ENCODE results near the gene GOLGA5. TPM values are rescaled to one million over a fixed set of nuclear protein-coding genes. Genes with fewer than 3 reads are reported as not detected.
A peak's percentile ranks its signal among the peaks of the same experiment; 100 is the strongest.

GOLGA5 gene
- total and polyA plus RNA-seq, 2 of the 13 experiments (the other 11 are each of a cell fraction or from before 2014, with no cell fraction given), result 31.0 to 40.0 TPM

GRCh38 chr14:92793709-92794546, at the start of gene GOLGA5 (continued):
- TF ChIP-seq, protein P1, sequence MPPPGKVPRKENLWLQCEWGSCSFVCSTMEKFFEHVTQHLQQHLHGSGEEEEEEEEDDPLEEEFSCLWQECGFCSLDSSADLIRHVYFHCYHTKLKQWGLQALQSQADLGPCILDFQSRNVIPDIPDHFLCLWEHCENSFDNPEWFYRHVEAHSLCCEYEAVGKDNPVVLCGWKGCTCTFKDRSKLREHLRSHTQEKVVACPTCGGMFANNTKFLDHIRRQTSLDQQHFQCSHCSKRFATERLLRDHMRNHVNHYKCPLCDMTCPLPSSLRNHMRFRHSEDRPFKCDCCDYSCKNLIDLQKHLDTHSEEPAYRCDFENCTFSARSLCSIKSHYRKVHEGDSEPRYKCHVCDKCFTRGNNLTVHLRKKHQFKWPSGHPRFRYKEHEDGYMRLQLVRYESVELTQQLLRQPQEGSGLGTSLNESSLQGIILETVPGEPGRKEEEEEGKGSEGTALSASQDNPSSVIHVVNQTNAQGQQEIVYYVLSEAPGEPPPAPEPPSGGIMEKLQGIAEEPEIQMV (CRISPR knock-in tag; IDR thresholded peaks at IDR 0.05; ENCODE audit: low read depth), result no peak
- TF ChIP-seq ZMYM2 (CRISPR knock-in tag; IDR thresholded peaks at IDR 0.05) (no peak), PHF5A (CRISPR knock-in tag; IDR thresholded peaks at IDR 0.05; ENCODE audit: low read depth, unreplicated experiment) (no peak), POLR2AphosphoS5 (IDR thresholded peaks at IDR 0.05; ENCODE audit: low read depth, low read length) (peak; percentile 74), RBM39 (IDR thresholded peaks at IDR 0.05; ENCODE audit: low read depth, low read length, poor library complexity, severe bottlenecking) (peak; percentile 91), ZNF33A (CRISPR knock-in tag; IDR thresholded peaks at IDR 0.05; ENCODE audit: borderline replicate concordance) (no peak), NPAS2 (CRISPR knock-in tag; IDR thresholded peaks at IDR 0.05; ENCODE audit: borderline replicate concordance) (no peak), JARID2 (CRISPR knock-in tag; IDR thresholded peaks at IDR 0.05; ENCODE audit: insufficient replicate concordance) (peak; percentile 93), WIZ (CRISPR knock-in tag; IDR thresholded peaks at IDR 0.05) (peak; percentile 85; the same call in 1 of the 2 replicates), ZNF776 (CRISPR knock-in tag; IDR thresholded peaks at IDR 0.05) (no peak), ZNF674 (CRISPR knock-in tag; IDR thresholded peaks at IDR 0.05; ENCODE audit: low read depth) (no peak), ZNF20 (CRISPR knock-in tag; IDR thresholded peaks at IDR 0.05) (no peak)
- TF ChIP-seq, protein P2, sequence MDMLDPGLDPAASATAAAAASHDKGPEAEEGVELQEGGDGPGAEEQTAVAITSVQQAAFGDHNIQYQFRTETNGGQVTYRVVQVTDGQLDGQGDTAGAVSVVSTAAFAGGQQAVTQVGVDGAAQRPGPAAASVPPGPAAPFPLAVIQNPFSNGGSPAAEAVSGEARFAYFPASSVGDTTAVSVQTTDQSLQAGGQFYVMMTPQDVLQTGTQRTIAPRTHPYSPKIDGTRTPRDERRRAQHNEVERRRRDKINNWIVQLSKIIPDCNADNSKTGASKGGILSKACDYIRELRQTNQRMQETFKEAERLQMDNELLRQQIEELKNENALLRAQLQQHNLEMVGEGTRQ (IDR thresholded peaks at IDR 0.05; ENCODE audit: low read depth, low read length), result peak; percentile 89
- TF ChIP-seq, protein P2 (CRISPR knock-in tag; IDR thresholded peaks at IDR 0.05; ENCODE audit: borderline replicate concordance), result peak; percentile 94
- TF ChIP-seq, protein P3, sequence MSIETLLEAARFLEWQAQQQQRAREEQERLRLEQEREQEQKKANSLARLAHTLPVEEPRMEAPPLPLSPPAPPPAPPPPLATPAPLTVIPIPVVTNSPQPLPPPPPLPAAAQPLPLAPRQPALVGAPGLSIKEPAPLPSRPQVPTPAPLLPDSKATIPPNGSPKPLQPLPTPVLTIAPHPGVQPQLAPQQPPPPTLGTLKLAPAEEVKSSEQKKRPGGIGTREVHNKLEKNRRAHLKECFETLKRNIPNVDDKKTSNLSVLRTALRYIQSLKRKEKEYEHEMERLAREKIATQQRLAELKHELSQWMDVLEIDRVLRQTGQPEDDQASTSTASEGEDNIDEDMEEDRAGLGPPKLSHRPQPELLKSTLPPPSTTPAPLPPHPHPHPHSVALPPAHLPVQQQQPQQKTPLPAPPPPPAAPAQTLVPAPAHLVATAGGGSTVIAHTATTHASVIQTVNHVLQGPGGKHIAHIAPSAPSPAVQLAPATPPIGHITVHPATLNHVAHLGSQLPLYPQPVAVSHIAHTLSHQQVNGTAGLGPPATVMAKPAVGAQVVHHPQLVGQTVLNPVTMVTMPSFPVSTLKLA (IDR thresholded peaks at IDR 0.05), result peak; percentile 94
- TF ChIP-seq, protein P4, sequence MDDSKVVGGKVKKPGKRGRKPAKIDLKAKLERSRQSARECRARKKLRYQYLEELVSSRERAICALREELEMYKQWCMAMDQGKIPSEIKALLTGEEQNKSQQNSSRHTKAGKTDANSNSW (CRISPR knock-in tag; IDR thresholded peaks at IDR 0.05; ENCODE audit: borderline replicate concordance), result peak; percentile 60; the same call in 1 of the 2 replicates
- TF ChIP-seq, protein P5, sequence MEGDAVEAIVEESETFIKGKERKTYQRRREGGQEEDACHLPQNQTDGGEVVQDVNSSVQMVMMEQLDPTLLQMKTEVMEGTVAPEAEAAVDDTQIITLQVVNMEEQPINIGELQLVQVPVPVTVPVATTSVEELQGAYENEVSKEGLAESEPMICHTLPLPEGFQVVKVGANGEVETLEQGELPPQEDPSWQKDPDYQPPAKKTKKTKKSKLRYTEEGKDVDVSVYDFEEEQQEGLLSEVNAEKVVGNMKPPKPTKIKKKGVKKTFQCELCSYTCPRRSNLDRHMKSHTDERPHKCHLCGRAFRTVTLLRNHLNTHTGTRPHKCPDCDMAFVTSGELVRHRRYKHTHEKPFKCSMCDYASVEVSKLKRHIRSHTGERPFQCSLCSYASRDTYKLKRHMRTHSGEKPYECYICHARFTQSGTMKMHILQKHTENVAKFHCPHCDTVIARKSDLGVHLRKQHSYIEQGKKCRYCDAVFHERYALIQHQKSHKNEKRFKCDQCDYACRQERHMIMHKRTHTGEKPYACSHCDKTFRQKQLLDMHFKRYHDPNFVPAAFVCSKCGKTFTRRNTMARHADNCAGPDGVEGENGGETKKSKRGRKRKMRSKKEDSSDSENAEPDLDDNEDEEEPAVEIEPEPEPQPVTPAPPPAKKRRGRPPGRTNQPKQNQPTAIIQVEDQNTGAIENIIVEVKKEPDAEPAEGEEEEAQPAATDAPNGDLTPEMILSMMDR (CRISPR knock-in tag; IDR thresholded peaks at IDR 0.05), result no peak; the same call in 1 of the 2 replicates
- TF ChIP-seq, protein P6, sequence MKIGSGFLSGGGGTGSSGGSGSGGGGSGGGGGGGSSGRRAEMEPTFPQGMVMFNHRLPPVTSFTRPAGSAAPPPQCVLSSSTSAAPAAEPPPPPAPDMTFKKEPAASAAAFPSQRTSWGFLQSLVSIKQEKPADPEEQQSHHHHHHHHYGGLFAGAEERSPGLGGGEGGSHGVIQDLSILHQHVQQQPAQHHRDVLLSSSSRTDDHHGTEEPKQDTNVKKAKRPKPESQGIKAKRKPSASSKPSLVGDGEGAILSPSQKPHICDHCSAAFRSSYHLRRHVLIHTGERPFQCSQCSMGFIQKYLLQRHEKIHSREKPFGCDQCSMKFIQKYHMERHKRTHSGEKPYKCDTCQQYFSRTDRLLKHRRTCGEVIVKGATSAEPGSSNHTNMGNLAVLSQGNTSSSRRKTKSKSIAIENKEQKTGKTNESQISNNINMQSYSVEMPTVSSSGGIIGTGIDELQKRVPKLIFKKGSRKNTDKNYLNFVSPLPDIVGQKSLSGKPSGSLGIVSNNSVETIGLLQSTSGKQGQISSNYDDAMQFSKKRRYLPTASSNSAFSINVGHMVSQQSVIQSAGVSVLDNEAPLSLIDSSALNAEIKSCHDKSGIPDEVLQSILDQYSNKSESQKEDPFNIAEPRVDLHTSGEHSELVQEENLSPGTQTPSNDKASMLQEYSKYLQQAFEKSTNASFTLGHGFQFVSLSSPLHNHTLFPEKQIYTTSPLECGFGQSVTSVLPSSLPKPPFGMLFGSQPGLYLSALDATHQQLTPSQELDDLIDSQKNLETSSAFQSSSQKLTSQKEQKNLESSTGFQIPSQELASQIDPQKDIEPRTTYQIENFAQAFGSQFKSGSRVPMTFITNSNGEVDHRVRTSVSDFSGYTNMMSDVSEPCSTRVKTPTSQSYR (CRISPR knock-in tag; IDR thresholded peaks at IDR 0.05; ENCODE audit: borderline replicate concordance), result no peak

All from HepG2 (cell line).